SK-N-SH (cell line): ENCODE results near the gene PEX26. TPM values are rescaled to one million over a fixed set of nuclear protein-coding genes. Genes with fewer than 3 reads are reported as not detected.

Experiments
- CTCF ChIA-PET: fragments of 300-600, 350-600 bp; formaldehyde crosslinking; extraction: SDS; loops from one replicate; lab custom pipeline; 2021; lab: Yijun Ruan, JAX
- POLR2A ChIA-PET: fragments of 350-600 bp; sonication (Branson Sonifier 250); formaldehyde crosslinking; extraction: SDS; loops from one replicate; lab custom pipeline; 2020; ENCODE audit warnings: antibody characterized with exemption, inconsistent platforms; lab: Yijun Ruan, JAX
- DNase-seq: peaks from one replicate; pipeline ENCODE4 v3.0.0; 2012
- H2AFZ ChIP-seq: fragments of 200-600 bp; sonication (generic); 2 replicates; pipeline ENCODE4 v1.8.1; 2016; ENCODE audit warnings: antibody characterized with exemption, mild to moderate bottlenecking, low read depth
- H3F3A ChIP-seq: fragments of 200-600 bp; sonication (generic); replicated peaks from 2 replicates; pipeline ENCODE3; 2016; ENCODE audit warnings: antibody characterized with exemption, mild to moderate bottlenecking; ENCODE audit not compliant: insufficient read depth
- H3K27ac ChIP-seq, 2 experiments: fragments of 200-500 bp in 1 of 2; fragments of 200-600 bp in 1 of 2; sonication (Bioruptor generic) in 1 of 2; sonication (generic), shearing (Covaris generic) in 1 of 2; 2 replicates each; pipeline versions ENCODE4 v1.5.1 to v1.6.1; 2014 to 2016; ENCODE audit warnings: low read depth in 2 of 2, inconsistent platforms in 1 of 2, low read length in 1 of 2, mild to moderate bottlenecking in 1 of 2, mixed read lengths in 1 of 2
- H3K27me3 ChIP-seq: fragments of 200-600 bp; sonication (generic), shearing (Covaris generic); 2 replicates; pipeline ENCODE4 v1.6.1; 2016; ENCODE audit warnings: mixed run types; ENCODE audit not compliant: insufficient read depth
- H3K36me3 ChIP-seq, 2 experiments: fragments of 200-500 bp in 1 of 2; fragments of 200-600 bp in 1 of 2; sonication (Bioruptor generic) in 1 of 2; sonication (generic) in 1 of 2; replicated peaks in 1 of 2; 2 replicates each; pipeline versions ENCODE3 to v1.5.1; 2014 to 2016; ENCODE audit warnings: low read length in 1 of 2, mild to moderate bottlenecking in 1 of 2; ENCODE audit not compliant: insufficient read depth in 2 of 2, control insufficient read depth in 1 of 2
- H3K4me1 ChIP-seq, 2 experiments: fragments of 200-500 bp in 1 of 2; fragments of 200-600 bp in 1 of 2; sonication (Bioruptor generic) in 1 of 2; sonication (generic), shearing (Covaris generic) in 1 of 2; 2 replicates each; pipeline versions ENCODE4 v1.5.1 to v1.6.1; 2014 to 2016; ENCODE audit warnings: low read depth in 1 of 2, low read length in 1 of 2, mixed run types in 1 of 2; ENCODE audit not compliant: insufficient read depth in 2 of 2, control insufficient read depth in 1 of 2
- H3K4me2 ChIP-seq: fragments of 200-600 bp; sonication (generic), shearing (Covaris generic); 2 replicates; pipeline ENCODE4 v1.6.1; 2017; ENCODE audit warnings: mixed run types
- H3K4me3 ChIP-seq, 2 experiments: fragments of 200-500 bp in 1 of 2; fragments of 200-600 bp in 1 of 2; sonication (Bioruptor generic) in 1 of 2; sonication (generic), shearing (Covaris generic) in 1 of 2; 2 replicates each; pipeline versions ENCODE4 v1.5.1 to v1.8.1; 2014 to 2016; ENCODE audit warnings: low read depth in 2 of 2, inconsistent platforms in 1 of 2, low read length in 1 of 2, mild to moderate bottlenecking in 1 of 2, mixed read lengths in 1 of 2, moderate library complexity in 1 of 2
- H3K79me2 ChIP-seq: fragments of 200-600 bp; sonication (generic); 2 replicates; pipeline ENCODE4 v1.8.1; 2017; ENCODE audit warnings: mild to moderate bottlenecking; ENCODE audit not compliant: insufficient read depth
- H3K9ac ChIP-seq: fragments of 200-600 bp; sonication (generic); 2 replicates; pipeline ENCODE4 v1.6.1; 2017; ENCODE audit warnings: mixed run types
- H3K9me2 ChIP-seq: fragments of 200-600 bp; sonication (generic); 2 replicates; pipeline ENCODE4 v1.6.1; 2017; ENCODE audit warnings: mixed run types
- H3K9me3 ChIP-seq: fragments of 200-600 bp; sonication (generic); 2 replicates; pipeline ENCODE4 v1.6.1; 2017; ENCODE audit warnings: mixed run types, mild to moderate bottlenecking, moderate library complexity
- H4K20me1 ChIP-seq: fragments of 200-600 bp; sonication (generic); 2 replicates; pipeline ENCODE4 v1.6.1; 2017; ENCODE audit warnings: mild to moderate bottlenecking, mixed run types; ENCODE audit not compliant: insufficient read depth
- CHD2 ChIP-seq: fragments of 150-350 bp; IDR thresholded peaks from 2 replicates; pipeline ENCODE4 v1.6.1; 2018; ENCODE audit warnings: low read length; ENCODE audit not compliant: partially characterized antibody
- ELF1 ChIP-seq: IDR thresholded peaks from 2 replicates; pipeline ENCODE4 v1.4.0; 2012
- EP300 ChIP-seq, 2 experiments: IDR thresholded peaks; 2 replicates each; pipeline versions ENCODE4 v1.4.0 to v1.6.1; 2012; ENCODE audit warnings: borderline replicate concordance in 1 of 2, low read depth in 1 of 2, low read length in 1 of 2
- EZH2phosphoT487 ChIP-seq: fragments of 200-600 bp; sonication (generic); IDR thresholded peaks from 2 replicates; pipeline ENCODE4 v1.6.1; 2017; ENCODE audit warnings: low read depth, mixed run types, mild to moderate bottlenecking, antibody characterized with exemption, moderate library complexity, borderline replicate concordance
- FOXJ3 ChIP-seq: sonication (generic); formaldehyde crosslinking; IDR thresholded peaks from 2 replicates; pipeline ENCODE4 v1.5.1; 2020; ENCODE audit warnings: mild to moderate bottlenecking, missing genetic modification reagents
- GABPA ChIP-seq: IDR thresholded peaks from 2 replicates; pipeline ENCODE4 v1.4.0; 2012; ENCODE audit warnings: low read depth, mild to moderate bottlenecking
- IRF3 ChIP-seq: fragments of 150-350 bp; IDR thresholded peaks from 2 replicates; pipeline ENCODE4 v1.6.1; 2016; ENCODE audit warnings: mild to moderate bottlenecking, low read depth, low read length
- JUND ChIP-seq: IDR thresholded peaks from 2 replicates; pipeline ENCODE4 v1.4.0; 2012
- MEF2A ChIP-seq: IDR thresholded peaks from 2 replicates; pipeline ENCODE4 v1.4.0; 2012; ENCODE audit warnings: low read depth, borderline replicate concordance
- MXI1 ChIP-seq: IDR thresholded peaks from 2 replicates; pipeline ENCODE4 v1.6.1; 2012; ENCODE audit warnings: mild to moderate bottlenecking, low read depth, low read length, improper control_type of control experiment
- NFIC ChIP-seq: IDR thresholded peaks from 2 replicates; pipeline ENCODE4 v1.4.0; 2012; ENCODE audit warnings: borderline replicate concordance
- NRF1 ChIP-seq: IDR thresholded peaks from 2 replicates; pipeline ENCODE4 v1.6.1; 2012; ENCODE audit warnings: low read depth, mild to moderate bottlenecking, low read length
- POLR2AphosphoS5 ChIP-seq: IDR thresholded peaks from 2 replicates; pipeline ENCODE4 v1.6.1; 2012; ENCODE audit warnings: low read depth, low read length
- RAD21 ChIP-seq: IDR thresholded peaks from 2 replicates; pipeline ENCODE4 v1.6.1; 2012; ENCODE audit warnings: mild to moderate bottlenecking, low read length
- RCOR1 ChIP-seq: fragments of 150-350 bp; IDR thresholded peaks from 2 replicates; pipeline ENCODE4 v1.6.1; 2017; ENCODE audit warnings: antibody characterized with exemption, low read length
- REST ChIP-seq: IDR thresholded peaks from 2 replicates; pipeline ENCODE4 v1.6.1; 2012; ENCODE audit warnings: mild to moderate bottlenecking, low read depth, low read length, moderate library complexity
- RFX5 ChIP-seq: IDR thresholded peaks from 2 replicates; pipeline ENCODE4 v1.6.1; 2012; ENCODE audit warnings: mild to moderate bottlenecking, improper control_type of control experiment, low read length
- RXRA ChIP-seq: IDR thresholded peaks from 2 replicates; pipeline ENCODE4 v1.4.0; 2012; ENCODE audit warnings: low read depth, mild to moderate bottlenecking, borderline replicate concordance
- TCF12 ChIP-seq: IDR thresholded peaks from 2 replicates; pipeline ENCODE4 v1.4.0; 2012
- TEAD4 ChIP-seq: IDR thresholded peaks from 2 replicates; pipeline ENCODE4 v1.4.0; 2012; ENCODE audit warnings: mild to moderate bottlenecking, borderline replicate concordance; ENCODE audit not compliant: insufficient read depth
- USF1 ChIP-seq: IDR thresholded peaks from 2 replicates; pipeline ENCODE4 v1.4.0; 2012; ENCODE audit warnings: low read depth, borderline replicate concordance
- YY1 ChIP-seq: IDR thresholded peaks from 2 replicates; pipeline ENCODE4 v1.4.0; 2012; ENCODE audit warnings: low read depth, mild to moderate bottlenecking
- WGBS: methylation state at CpG from one replicate; pipeline ENCODE4 v1.1.6; 2017; ENCODE audit warnings: low lambda C conversion rate; 5-methylcytosine and 5-hydroxymethylcytosine counted together
- polyA plus RNA-seq, 3 experiments: library from polyadenylated mRNA; depleted of rRNA; stranded (reverse); fragments of >200 nt; gene quantifications; 2 replicates each; pipeline ENCODE4 v1.2.3, GENCODE V29; 2012
- TF ChIP-seq, protein P1 (sequence below): fragments of 200-600 bp; sonication (generic); IDR thresholded peaks from 2 replicates; pipeline ENCODE4 v1.6.1; 2017; ENCODE audit warnings: antibody characterized with exemption, mild to moderate bottlenecking, moderate library complexity
- TF ChIP-seq, protein P2 (sequence below): fragments of 150-350 bp; IDR thresholded peaks from 2 replicates; pipeline ENCODE4 v1.6.1; 2017; ENCODE audit warnings: antibody characterized with exemption, low read length, low read depth, borderline replicate concordance

PEX26 gene
- 13.0 and 17.5 TPM in 2 replicates for polyA plus RNA-seq (2012; rRNA removed)
- polyA plus RNA-seq (2012; cell fraction: cytosol; rRNA removed), result 7.8 and 12.2 TPM in 2 replicates
- polyA plus RNA-seq (2012; cell fraction: nucleus; rRNA removed), result 15.3 and 16.2 TPM in 2 replicates

DNA sequence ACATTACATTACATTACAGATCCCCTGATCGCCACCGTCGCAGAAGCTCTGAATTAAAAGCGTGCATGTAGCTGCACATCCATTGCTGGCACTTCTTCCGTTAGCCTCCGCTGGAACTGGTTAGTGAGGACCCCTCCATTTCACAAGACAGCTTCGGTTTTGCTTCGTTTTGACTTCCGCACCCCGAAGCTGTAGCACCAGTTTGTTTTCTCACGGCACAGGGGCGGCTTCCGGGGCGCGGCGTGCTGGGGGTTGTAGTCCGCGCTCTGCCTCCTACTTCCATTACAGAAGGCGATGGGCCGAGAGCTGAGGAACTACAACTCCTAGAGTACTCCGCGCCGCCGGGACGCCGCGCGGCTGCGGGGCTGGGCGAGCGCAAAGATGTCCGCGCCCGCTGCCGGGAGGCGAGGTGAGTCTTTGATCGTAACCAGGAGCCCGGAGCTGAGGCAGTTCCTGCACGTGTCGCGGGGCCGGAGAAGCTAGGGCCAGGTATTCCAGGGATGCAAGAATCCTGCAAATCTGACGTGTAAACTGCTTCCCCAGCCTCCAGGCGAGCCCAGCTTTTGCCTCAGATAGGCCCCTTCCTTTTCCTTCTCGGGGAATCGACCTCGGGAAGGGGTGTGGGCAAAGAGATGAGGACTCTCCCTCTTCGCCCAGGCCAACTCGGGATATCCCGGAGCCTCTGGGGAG is at the start of gene PEX26:
Gene PEX26 (plus strand): TSS at position 352 of the 690 bp plus-strand sequence. CDS start 387 bp downstream, outside the sequence.
- Histone ChIP-seq H3K4me1 (peaks cover 14 to 23% of the 10 kb centered on the region in 2 experiments), H3K79me2 (peaks cover 56% of the 10 kb centered on the region), H3K4me2 (peak within 1 kb of the TSS; percentile 99), H3K27me3 (no peaks in the 10 kb centered on the region), H3F3A (peaks cover 7% of the 10 kb centered on the region), H3K9me2 (no peaks in the 10 kb centered on the region), H3K36me3 (peaks cover 22 to 23% of the 10 kb centered on the region in 2 experiments), H3K27ac (peak within 1 kb of the TSS; percentile 58 to 80), H4K20me1 (no peaks in the 10 kb centered on the region), H3K9ac (peak within 1 kb of the TSS; percentile 88), H3K4me3 (peak within 1 kb of the TSS; percentile 90 to 96), H3K9me3 (no peaks in the 10 kb centered on the region), H2AFZ (peak within 1 kb of the TSS; percentile 86)
- under 1% methylated on average over 21 of the region's 50 CpGs for WGBS
- POLR2A ChIA-PET, result interaction anchor here (0.6 to 1.3 kb wide), 4 partner anchors 15 to 305 kb away, joined by 3 to 5 read pairs (median 5); no protein-coding TSS in a partner anchor
- CTCF ChIA-PET, result interaction anchor here (0.8 to 9.7 kb wide), 10 partner anchors 12 to 519 kb away, joined by 3 to 186 read pairs (median 30); no protein-coding TSS in a partner anchor
- peak; percentile 95 for DNase-seq
- no peak for TF ChIP-seq JUND
- TF ChIP-seq RXRA, result no peak
- peak; percentile 96 for TF ChIP-seq ELF1
- TF ChIP-seq CHD2, result peak; percentile 88
- no peak for TF ChIP-seq TEAD4
- peak; percentile 94 for TF ChIP-seq MXI1
- no peak for TF ChIP-seq TCF12
- TF ChIP-seq, protein P1, sequence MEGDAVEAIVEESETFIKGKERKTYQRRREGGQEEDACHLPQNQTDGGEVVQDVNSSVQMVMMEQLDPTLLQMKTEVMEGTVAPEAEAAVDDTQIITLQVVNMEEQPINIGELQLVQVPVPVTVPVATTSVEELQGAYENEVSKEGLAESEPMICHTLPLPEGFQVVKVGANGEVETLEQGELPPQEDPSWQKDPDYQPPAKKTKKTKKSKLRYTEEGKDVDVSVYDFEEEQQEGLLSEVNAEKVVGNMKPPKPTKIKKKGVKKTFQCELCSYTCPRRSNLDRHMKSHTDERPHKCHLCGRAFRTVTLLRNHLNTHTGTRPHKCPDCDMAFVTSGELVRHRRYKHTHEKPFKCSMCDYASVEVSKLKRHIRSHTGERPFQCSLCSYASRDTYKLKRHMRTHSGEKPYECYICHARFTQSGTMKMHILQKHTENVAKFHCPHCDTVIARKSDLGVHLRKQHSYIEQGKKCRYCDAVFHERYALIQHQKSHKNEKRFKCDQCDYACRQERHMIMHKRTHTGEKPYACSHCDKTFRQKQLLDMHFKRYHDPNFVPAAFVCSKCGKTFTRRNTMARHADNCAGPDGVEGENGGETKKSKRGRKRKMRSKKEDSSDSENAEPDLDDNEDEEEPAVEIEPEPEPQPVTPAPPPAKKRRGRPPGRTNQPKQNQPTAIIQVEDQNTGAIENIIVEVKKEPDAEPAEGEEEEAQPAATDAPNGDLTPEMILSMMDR, result no peak
- no peak for TF ChIP-seq RFX5
- TF ChIP-seq FOXJ3 (CRISPR knock-in tag), result peak; percentile 68
- no peak for TF ChIP-seq MEF2A
- peak; percentile 71 for TF ChIP-seq POLR2AphosphoS5
- no peak for TF ChIP-seq RCOR1
- peak; percentile 95 for TF ChIP-seq YY1
- TF ChIP-seq IRF3, result no peak
- TF ChIP-seq REST, result no peak
- no peak for TF ChIP-seq USF1
- TF ChIP-seq GABPA, result peak; percentile 88
- TF ChIP-seq, protein P2, sequence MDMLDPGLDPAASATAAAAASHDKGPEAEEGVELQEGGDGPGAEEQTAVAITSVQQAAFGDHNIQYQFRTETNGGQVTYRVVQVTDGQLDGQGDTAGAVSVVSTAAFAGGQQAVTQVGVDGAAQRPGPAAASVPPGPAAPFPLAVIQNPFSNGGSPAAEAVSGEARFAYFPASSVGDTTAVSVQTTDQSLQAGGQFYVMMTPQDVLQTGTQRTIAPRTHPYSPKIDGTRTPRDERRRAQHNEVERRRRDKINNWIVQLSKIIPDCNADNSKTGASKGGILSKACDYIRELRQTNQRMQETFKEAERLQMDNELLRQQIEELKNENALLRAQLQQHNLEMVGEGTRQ, result no peak
- peak; percentile 33; the same call in 1 of the 2 replicates for TF ChIP-seq NRF1
- TF ChIP-seq NFIC, result no peak
- TF ChIP-seq EP300 (IDR thresholded peaks at IDR 0.05; ENCODE audit: borderline replicate concordance in 1 of 2, low read depth in 1 of 2, low read length in 1 of 2), result no peak
- TF ChIP-seq RAD21, result no peak
- TF ChIP-seq EZH2phosphoT487, result no peak
